ENCODE data around the gene TSPAN2. TPM values are rescaled to one million over a fixed set of nuclear protein-coding genes. Genes with fewer than 3 reads are reported as not detected.

TSPAN2 gene
- total RNA-seq, 4 donors from 2014 or later: 2.8 to 7.8 (median 5.6) TPM

DNA sequence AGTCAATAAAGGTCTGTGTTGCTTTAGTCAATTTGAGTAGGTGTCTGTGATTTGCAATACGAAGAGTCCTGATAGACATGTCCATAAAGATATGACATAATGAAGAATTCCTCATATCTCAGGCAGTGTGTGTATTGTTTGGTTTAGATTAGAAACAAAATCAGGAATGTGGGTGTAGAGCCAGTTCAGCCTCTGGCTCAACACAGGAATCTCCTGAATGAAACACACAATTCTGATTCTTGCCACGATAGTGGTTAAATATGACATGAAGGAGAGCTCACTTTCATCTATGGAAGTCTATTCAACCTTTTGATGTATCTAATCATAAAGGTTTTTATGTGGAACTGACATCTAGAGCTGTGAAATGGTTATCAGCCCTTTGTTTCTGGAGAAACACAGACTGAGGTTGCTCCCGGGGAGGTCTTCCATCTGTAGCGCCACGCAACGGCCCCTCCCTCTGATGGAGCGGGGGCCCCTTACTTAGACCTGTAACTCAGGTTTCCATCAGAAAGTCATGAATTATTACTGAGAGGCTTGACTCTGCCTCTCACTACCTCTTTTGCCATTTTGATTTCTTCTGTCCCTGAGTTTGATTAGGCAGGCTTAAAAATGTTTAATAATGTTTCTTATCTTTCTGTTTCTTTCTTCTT is 19.5 kb downstream of the TSPAN2 start:
- TF ChIP-seq, protein P1, sequence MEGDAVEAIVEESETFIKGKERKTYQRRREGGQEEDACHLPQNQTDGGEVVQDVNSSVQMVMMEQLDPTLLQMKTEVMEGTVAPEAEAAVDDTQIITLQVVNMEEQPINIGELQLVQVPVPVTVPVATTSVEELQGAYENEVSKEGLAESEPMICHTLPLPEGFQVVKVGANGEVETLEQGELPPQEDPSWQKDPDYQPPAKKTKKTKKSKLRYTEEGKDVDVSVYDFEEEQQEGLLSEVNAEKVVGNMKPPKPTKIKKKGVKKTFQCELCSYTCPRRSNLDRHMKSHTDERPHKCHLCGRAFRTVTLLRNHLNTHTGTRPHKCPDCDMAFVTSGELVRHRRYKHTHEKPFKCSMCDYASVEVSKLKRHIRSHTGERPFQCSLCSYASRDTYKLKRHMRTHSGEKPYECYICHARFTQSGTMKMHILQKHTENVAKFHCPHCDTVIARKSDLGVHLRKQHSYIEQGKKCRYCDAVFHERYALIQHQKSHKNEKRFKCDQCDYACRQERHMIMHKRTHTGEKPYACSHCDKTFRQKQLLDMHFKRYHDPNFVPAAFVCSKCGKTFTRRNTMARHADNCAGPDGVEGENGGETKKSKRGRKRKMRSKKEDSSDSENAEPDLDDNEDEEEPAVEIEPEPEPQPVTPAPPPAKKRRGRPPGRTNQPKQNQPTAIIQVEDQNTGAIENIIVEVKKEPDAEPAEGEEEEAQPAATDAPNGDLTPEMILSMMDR (IDR thresholded peaks at IDR 0.05): no peak
- ATAC-seq (ENCODE audit: low FRiP score): no peak
- no peak for DNase-seq (ENCODE audit: low spot score)

DNA sequence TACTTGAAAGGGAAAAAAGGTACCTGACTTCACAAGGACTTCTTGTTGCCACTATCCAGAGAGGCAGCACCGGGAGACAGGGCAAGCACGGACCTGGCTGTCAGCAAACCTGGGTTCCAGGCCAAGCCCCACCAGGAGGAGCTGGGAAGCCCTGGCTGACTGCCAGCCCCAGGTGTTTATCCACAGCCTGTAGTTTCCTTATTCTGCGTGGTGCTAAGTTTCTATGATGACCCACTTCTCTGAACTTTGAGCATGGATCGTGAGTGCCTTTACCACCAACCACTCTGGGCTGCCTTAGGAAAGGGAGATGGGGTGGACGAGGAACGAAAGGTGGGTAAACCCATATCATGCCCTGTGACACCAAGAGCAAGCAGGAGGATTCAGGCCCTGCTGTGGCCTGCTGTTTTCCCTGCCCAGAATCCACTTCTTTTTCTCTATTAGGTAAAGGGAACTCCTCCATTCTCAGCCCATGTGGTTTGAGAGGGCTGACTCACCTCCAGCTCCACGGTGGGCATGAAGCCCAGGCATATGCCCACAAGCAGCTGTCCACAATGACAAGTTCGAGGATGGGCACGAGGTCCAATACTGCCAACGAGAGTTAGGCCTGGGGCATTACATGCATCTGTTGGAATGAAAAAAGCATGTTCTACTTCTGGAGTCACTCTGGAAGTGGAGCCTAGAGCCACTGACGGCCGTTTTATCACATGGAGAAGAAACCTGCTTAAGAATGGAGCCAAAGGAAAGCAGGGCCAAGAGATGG is 20.3 kb downstream of the TSPAN2 start:
- peak; percentile 67 for ATAC-seq (ENCODE audit: low FRiP score)

DNA sequence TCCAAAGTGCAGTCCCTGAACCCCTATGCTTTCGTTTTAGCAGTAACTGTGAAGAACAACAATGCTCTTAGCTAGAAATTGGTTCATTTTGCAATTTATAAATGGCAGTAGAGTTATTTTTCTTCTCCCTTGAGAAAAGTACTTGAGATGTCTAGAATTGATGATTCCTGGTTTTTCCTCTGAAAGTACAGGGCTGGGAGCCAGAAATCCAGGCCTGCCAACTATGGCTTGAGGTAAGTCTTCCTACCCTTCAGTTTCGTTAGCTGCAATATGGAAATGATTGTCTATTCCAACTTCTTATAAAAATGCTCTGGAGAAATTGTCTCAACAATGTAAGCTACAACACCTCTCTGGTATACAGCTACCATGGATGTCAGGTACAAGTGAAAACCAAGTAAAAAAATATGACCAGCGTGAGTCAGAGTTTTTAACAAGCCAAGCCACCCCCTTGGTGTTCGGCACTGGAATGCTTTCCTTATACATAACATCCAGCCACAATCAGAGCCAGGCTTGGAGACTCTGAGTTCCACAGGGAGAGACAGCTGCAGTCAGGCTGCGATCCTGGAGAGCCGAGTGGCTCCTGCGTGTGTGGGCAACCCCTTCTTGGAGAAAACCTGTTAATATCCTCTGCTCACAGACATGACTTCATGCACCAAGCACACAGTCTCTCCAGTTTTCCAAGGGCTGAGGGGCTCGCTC is 22.0 kb downstream of the TSPAN2 start:
- DNase-seq (ENCODE audit: low spot score) (no peak), ATAC-seq (ENCODE audit: low FRiP score) (peak; percentile 64)
- TF ChIP-seq, protein P1 (IDR thresholded peaks at IDR 0.05): no peak

More for the DNA sequence above, 20.3 kb downstream of the TSPAN2 start:
- no peak for DNase-seq (ENCODE audit: low spot score)
- TF ChIP-seq, protein P1 (IDR thresholded peaks at IDR 0.05): no peak

DNA sequence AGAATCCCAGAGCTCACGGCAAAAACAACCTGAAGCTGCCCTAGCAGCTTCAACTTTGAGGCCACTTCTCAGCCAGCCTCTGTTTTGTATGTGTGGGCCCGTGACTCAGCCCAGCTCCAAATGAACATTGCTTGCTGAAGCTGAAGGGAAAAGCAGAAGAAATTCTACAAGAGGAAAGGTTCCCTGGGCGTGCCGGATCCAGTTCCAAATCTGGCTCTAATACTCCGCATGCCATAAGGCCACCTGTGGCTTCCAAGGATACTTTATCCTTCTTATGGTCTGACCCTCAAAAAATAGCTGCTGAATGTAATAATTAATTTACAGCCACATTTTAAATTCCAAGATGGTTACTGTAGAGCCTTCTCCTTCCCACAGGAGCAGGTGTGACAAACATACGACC is 24.3 kb downstream of the TSPAN2 start:
- no peak for ATAC-seq (ENCODE audit: low FRiP score)
- TF ChIP-seq, protein P1 (IDR thresholded peaks at IDR 0.05): no peak

DNA sequence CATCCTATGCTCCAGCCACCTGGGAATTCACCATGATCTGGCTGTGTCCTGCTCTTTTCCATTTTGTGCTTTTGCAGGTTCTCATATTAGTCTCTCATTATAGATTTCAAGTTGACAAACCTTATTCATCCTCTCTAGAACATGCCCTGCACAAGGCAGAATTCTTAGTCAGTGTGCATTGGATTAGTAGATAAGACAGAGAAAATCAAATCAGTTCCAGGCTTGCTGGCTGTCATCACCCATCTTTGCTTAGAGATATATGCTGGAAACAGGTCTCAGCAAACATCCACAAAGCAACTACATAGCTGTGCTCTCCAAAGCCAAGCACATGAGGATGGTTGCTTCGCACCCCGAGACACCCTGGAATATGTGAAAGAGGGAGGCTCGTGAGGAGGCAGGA is 24.8 kb downstream of the TSPAN2 start:
- no peak for ATAC-seq (ENCODE audit: low FRiP score)
- DNase-seq (ENCODE audit: low spot score): no peak
- TF ChIP-seq, protein P1 (IDR thresholded peaks at IDR 0.05): no peak

More for the DNA sequence above, 24.3 kb downstream of the TSPAN2 start:
- no peak for DNase-seq (ENCODE audit: low spot score)

DNA sequence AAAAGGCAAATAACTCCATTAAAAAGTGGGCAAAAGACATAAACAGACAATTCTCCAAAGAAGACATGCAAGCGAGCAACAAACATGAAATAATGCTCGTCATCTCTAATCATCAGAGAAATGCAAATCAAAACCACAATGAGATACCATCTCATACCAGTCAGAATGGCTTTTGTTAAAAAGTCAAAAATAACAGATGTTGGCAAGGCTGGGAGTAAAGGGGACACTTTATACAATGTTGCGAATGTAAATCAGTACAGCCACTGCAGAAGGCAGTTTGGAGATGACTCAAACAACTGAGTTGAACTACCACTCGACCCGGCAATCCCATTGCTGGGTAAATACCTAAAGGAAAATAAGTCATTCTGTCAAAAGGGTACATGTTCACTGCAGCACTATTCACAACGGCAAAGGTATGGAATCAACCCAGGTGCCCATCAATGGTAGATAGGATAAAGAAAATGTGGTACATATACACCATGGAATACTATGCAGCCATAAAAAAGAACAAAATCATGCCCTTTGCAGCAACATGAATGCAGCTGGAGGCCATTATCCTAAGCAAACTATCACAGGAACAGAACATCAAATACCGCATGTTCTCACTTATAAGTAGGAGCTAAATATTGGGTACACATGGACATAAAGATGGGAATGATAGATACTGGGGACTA is 25.9 kb downstream of the TSPAN2 start:
- DNase-seq (ENCODE audit: low spot score) (no peak), ATAC-seq (ENCODE audit: low FRiP score) (no peak)
- TF ChIP-seq, protein P1 (IDR thresholded peaks at IDR 0.05): no peak
